ENCODE data around the gene TPRX2. TPM values are rescaled to one million over a fixed set of nuclear protein-coding genes. Genes with fewer than 3 reads are reported as not detected.

The TPRX2 gene
- polyA plus RNA-seq, 1 donor from 2014 or later, result not detected

DNA sequence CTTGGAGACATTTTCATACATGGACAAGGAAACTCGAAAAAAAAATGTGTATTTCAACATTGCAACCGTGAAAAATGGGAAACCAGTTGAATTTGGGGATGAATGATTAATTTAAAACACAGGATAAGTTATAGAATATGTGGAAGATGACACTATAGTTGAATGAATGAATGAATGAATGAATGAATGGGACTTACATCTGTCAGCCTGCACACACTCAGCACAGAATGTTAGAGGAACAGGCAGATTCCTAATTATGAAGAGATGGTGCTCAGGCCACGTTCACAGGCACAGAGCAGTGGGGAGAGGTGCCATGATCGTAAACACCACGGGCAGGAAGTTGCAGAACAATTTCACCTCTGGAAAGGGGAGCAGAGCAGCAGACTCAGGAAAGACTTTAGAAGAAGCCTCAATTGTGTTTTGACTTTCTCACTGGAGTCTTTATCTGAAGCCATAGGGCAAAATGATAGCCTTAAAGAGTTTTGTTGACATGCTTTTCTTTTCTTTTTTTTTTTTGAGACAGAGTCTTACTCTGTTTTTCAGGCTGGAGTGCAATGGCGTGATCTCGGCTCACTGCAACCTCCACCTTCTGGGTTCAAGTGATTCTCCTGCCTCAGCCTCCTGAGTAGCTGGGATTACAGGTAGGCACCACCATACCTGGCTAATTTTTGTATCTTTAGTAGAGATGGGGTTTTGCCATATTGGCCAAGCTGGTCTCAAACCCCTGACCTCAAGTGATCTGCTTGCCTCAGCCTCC lies 32.0 kb downstream of the TPRX2 start:
- H3K9me3 ChIP-seq (ENCODE audit: low read length), result no peaks in the 10 kb centered on the region
- no peaks in the 10 kb centered on the region for H3K36me3 ChIP-seq (ENCODE audit: insufficient read depth, low read length)
- H2AFZ ChIP-seq (ENCODE audit: low read depth, low read length), result no peak overlapping the region
- no peaks in the 10 kb centered on the region for H3K27me3 ChIP-seq (ENCODE audit: insufficient read depth, low read depth, low read length)
- H3K4me2 ChIP-seq (ENCODE audit: low read length), result no peak overlapping the region
- H3K4me3 ChIP-seq (ENCODE audit: low read length), result no peak overlapping the region
- no peaks in the 10 kb centered on the region for H4K20me1 ChIP-seq (ENCODE audit: insufficient read depth)
- H3K27ac ChIP-seq (ENCODE audit: low read length), result no peak overlapping the region
- no peaks in the 10 kb centered on the region for H3K9me2 ChIP-seq (ENCODE audit: insufficient read depth, low read length)
- H3K79me2 ChIP-seq (replicated peaks; ENCODE audit: insufficient read depth, low read length), result no peaks in the 10 kb centered on the region
- TF ChIP-seq TAF1 (IDR thresholded peaks at IDR 0.05; ENCODE audit: low read depth) (no peak), REST (IDR thresholded peaks at IDR 0.05; ENCODE audit: borderline replicate concordance) (no peak), EP300 (conservative IDR thresholded peaks at IDR 0.05; ENCODE audit: poor library complexity, severe bottlenecking) (no peak), MXI1 (conservative IDR thresholded peaks at IDR 0.05; ENCODE audit: poor library complexity, severe bottlenecking) (no peak), POLR2AphosphoS5 (IDR thresholded peaks at IDR 0.05) (no peak), RAD21 (conservative IDR thresholded peaks at IDR 0.05) (no peak)
- H3F3A ChIP-seq (ENCODE audit: insufficient read depth, low read length, poor library complexity, severe bottlenecking), result no peaks in the 10 kb centered on the region
- H3K9ac ChIP-seq (ENCODE audit: low read length), result no peak overlapping the region

- no peak overlapping the region for H3K4me3 ChIP-seq (ENCODE audit: low read length)
- no peaks in the 10 kb centered on the region for H3K9me2 ChIP-seq (ENCODE audit: insufficient read depth, low read length)
- no peaks in the 10 kb centered on the region for H3F3A ChIP-seq (ENCODE audit: insufficient read depth, low read length, poor library complexity, severe bottlenecking)
- no peak overlapping the region for H3K27ac ChIP-seq (ENCODE audit: low read length)
- TF ChIP-seq EZH2 (IDR thresholded peaks at IDR 0.05; ENCODE audit: borderline replicate concordance, insufficient read depth, low read length, poor library complexity, severe bottlenecking), result no peak
- no peak for TF ChIP-seq REST (IDR thresholded peaks at IDR 0.05; ENCODE audit: borderline replicate concordance)
- no peak for TF ChIP-seq EP300 (conservative IDR thresholded peaks at IDR 0.05; ENCODE audit: poor library complexity, severe bottlenecking)
- TF ChIP-seq SMC3 (conservative IDR thresholded peaks at IDR 0.05; ENCODE audit: poor library complexity), result no peak
- TF ChIP-seq POLR2AphosphoS5 (IDR thresholded peaks at IDR 0.05), result no peak
- TF ChIP-seq MXI1 (conservative IDR thresholded peaks at IDR 0.05; ENCODE audit: poor library complexity, severe bottlenecking), result no peak
- TF ChIP-seq RAD21 (conservative IDR thresholded peaks at IDR 0.05), result no peak
- no peak for TF ChIP-seq TAF1 (IDR thresholded peaks at IDR 0.05; ENCODE audit: low read depth)
- TF ChIP-seq, protein P1, sequence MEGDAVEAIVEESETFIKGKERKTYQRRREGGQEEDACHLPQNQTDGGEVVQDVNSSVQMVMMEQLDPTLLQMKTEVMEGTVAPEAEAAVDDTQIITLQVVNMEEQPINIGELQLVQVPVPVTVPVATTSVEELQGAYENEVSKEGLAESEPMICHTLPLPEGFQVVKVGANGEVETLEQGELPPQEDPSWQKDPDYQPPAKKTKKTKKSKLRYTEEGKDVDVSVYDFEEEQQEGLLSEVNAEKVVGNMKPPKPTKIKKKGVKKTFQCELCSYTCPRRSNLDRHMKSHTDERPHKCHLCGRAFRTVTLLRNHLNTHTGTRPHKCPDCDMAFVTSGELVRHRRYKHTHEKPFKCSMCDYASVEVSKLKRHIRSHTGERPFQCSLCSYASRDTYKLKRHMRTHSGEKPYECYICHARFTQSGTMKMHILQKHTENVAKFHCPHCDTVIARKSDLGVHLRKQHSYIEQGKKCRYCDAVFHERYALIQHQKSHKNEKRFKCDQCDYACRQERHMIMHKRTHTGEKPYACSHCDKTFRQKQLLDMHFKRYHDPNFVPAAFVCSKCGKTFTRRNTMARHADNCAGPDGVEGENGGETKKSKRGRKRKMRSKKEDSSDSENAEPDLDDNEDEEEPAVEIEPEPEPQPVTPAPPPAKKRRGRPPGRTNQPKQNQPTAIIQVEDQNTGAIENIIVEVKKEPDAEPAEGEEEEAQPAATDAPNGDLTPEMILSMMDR (IDR thresholded peaks at IDR 0.05; ENCODE audit: poor library complexity, severe bottlenecking), result no peak
- H3K27me3 ChIP-seq (ENCODE audit: insufficient read depth, low read depth, low read length), result no peaks in the 10 kb centered on the region
- H2AFZ ChIP-seq (ENCODE audit: low read depth, low read length), result no peak overlapping the region
- H3K36me3 ChIP-seq (ENCODE audit: insufficient read depth, low read length), result no peaks in the 10 kb centered on the region
- H3K79me2 ChIP-seq (replicated peaks; ENCODE audit: insufficient read depth, low read length), result no peaks in the 10 kb centered on the region
- H3K9me3 ChIP-seq (ENCODE audit: low read length), result no peaks in the 10 kb centered on the region
- no peak overlapping the region for H3K9ac ChIP-seq (ENCODE audit: low read length)
- no peak overlapping the region for H3K4me2 ChIP-seq (ENCODE audit: low read length)
- H4K20me1 ChIP-seq (ENCODE audit: insufficient read depth), result no peaks in the 10 kb centered on the region
Observed at GRCh38 chr19:47891622-47891922, 32.5 kb downstream of the TPRX2 start.
